ENCODE results near the gene TAF6.

TAF6 gene

GRCh38 chr7:100148225-100148558 is 29.0 kb upstream of the TAF6 start (continued):
- no peak for TF ChIP-seq REST (tag by site-specific recombination; IDR thresholded peaks at IDR 0.05)
- TF ChIP-seq ZNF792 (tag by site-specific recombination; IDR thresholded peaks at IDR 0.05) = no peak
- 0 out of 2 replicates have a peak, but pooled peaks have one; percentile 19 for TF ChIP-seq ZBTB7A (tag by site-specific recombination; IDR thresholded peaks at IDR 0.05; ENCODE audit: low read depth)
- TF ChIP-seq ZFP3 (tag by site-specific recombination; IDR thresholded peaks at IDR 0.05; ENCODE audit: low read depth) = no peak
- TF ChIP-seq ZSCAN4 (tag by site-specific recombination; IDR thresholded peaks at IDR 0.05) = no peak
- TF ChIP-seq, protein P1, sequence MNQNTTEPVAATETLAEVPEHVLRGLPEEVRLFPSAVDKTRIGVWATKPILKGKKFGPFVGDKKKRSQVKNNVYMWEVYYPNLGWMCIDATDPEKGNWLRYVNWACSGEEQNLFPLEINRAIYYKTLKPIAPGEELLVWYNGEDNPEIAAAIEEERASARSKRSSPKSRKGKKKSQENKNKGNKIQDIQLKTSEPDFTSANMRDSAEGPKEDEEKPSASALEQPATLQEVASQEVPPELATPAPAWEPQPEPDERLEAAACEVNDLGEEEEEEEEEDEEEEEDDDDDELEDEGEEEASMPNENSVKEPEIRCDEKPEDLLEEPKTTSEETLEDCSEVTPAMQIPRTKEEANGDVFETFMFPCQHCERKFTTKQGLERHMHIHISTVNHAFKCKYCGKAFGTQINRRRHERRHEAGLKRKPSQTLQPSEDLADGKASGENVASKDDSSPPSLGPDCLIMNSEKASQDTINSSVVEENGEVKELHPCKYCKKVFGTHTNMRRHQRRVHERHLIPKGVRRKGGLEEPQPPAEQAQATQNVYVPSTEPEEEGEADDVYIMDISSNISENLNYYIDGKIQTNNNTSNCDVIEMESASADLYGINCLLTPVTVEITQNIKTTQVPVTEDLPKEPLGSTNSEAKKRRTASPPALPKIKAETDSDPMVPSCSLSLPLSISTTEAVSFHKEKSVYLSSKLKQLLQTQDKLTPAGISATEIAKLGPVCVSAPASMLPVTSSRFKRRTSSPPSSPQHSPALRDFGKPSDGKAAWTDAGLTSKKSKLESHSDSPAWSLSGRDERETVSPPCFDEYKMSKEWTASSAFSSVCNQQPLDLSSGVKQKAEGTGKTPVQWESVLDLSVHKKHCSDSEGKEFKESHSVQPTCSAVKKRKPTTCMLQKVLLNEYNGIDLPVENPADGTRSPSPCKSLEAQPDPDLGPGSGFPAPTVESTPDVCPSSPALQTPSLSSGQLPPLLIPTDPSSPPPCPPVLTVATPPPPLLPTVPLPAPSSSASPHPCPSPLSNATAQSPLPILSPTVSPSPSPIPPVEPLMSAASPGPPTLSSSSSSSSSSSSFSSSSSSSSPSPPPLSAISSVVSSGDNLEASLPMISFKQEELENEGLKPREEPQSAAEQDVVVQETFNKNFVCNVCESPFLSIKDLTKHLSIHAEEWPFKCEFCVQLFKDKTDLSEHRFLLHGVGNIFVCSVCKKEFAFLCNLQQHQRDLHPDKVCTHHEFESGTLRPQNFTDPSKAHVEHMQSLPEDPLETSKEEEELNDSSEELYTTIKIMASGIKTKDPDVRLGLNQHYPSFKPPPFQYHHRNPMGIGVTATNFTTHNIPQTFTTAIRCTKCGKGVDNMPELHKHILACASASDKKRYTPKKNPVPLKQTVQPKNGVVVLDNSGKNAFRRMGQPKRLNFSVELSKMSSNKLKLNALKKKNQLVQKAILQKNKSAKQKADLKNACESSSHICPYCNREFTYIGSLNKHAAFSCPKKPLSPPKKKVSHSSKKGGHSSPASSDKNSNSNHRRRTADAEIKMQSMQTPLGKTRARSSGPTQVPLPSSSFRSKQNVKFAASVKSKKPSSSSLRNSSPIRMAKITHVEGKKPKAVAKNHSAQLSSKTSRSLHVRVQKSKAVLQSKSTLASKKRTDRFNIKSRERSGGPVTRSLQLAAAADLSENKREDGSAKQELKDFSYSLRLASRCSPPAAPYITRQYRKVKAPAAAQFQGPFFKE (tag by site-specific recombination; IDR thresholded peaks at IDR 0.05; ENCODE audit: borderline replicate concordance) = no peak
- TF ChIP-seq BCL11B (tag by site-specific recombination; IDR thresholded peaks at IDR 0.05; ENCODE audit: low read depth) = no peak
- no peak for TF ChIP-seq ZNF777 (tag by site-specific recombination; IDR thresholded peaks at IDR 0.05; ENCODE audit: borderline replicate concordance)
- TF ChIP-seq ZNF776 (tag by site-specific recombination; IDR thresholded peaks at IDR 0.05; ENCODE audit: borderline replicate concordance) = no peak
- TF ChIP-seq KLF10 (tag by site-specific recombination; IDR thresholded peaks at IDR 0.05) = peak; percentile 30; the same call in 1 of the 2 replicates
- TF ChIP-seq ZFHX2 (tag by site-specific recombination; conservative IDR thresholded peaks at IDR 0.05) = no peak
- TF ChIP-seq SP3 (tag by site-specific recombination; IDR thresholded peaks at IDR 0.05) = no peak
- TF ChIP-seq, protein P2, sequence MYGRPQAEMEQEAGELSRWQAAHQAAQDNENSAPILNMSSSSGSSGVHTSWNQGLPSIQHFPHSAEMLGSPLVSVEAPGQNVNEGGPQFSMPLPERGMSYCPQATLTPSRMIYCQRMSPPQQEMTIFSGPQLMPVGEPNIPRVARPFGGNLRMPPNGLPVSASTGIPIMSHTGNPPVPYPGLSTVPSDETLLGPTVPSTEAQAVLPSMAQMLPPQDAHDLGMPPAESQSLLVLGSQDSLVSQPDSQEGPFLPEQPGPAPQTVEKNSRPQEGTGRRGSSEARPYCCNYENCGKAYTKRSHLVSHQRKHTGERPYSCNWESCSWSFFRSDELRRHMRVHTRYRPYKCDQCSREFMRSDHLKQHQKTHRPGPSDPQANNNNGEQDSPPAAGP (tag by site-specific recombination; IDR thresholded peaks at IDR 0.05) = no peak
- TF ChIP-seq ZNF121 (tag by site-specific recombination; IDR thresholded peaks at IDR 0.05) = 0 out of 2 replicates have a peak, but pooled peaks have one; percentile 20
- TF ChIP-seq ZBTB26 (tag by site-specific recombination; optimal IDR thresholded peaks at IDR 0.05) = no peak
- no peak for TF ChIP-seq ZNF514 (tag by site-specific recombination; IDR thresholded peaks at IDR 0.05)
- no peak for TF ChIP-seq ZNF76 (tag by site-specific recombination; IDR thresholded peaks at IDR 0.05; ENCODE audit: borderline replicate concordance, low read depth)

Data from HEK293 (cell line).